Measurements from ENCODE around the gene LAMA5. TPM values are rescaled to one million over a fixed set of nuclear protein-coding genes. Genes with fewer than 3 reads are reported as not detected.
A peak's percentile ranks its signal among the peaks of the same experiment; 100 is the strongest.

The LAMA5 gene
- total and polyA plus RNA-seq, 2 donors (not counting 1 experiment from before 2014, with no cell fraction given), result 52.9 to 83.5 TPM

GRCh38 chr20:62305765-62306413 is 61.2 kb downstream of the LAMA5 start:
- peaks cover 34% of the 10 kb centered on the region for H3K79me2 ChIP-seq (ENCODE audit: control insufficient read depth, insufficient read depth, low read length)
- no peak overlapping the region for H3K9ac ChIP-seq (ENCODE audit: low read length)
- H3K4me3 ChIP-seq (ENCODE audit: control extremely low read depth in 1 of 5, extremely low read depth in 1 of 5, insufficient read depth in 1 of 5, low read depth in 2 of 5, low read length in 4 of 5), result no peak overlapping the region
- peaks cover 56% of the 10 kb centered on the region for H4K20me1 ChIP-seq (ENCODE audit: control insufficient read depth, insufficient read depth, low read length, poor library complexity, severe bottlenecking)
- H3K27ac ChIP-seq (ENCODE audit: low read length in 2 of 2), result no peak overlapping the region
- WGBS (ENCODE audit: insufficient coverage), result 92% methylated on average over 32 of the region's 33 CpGs
- TF ChIP-seq, protein P1, sequence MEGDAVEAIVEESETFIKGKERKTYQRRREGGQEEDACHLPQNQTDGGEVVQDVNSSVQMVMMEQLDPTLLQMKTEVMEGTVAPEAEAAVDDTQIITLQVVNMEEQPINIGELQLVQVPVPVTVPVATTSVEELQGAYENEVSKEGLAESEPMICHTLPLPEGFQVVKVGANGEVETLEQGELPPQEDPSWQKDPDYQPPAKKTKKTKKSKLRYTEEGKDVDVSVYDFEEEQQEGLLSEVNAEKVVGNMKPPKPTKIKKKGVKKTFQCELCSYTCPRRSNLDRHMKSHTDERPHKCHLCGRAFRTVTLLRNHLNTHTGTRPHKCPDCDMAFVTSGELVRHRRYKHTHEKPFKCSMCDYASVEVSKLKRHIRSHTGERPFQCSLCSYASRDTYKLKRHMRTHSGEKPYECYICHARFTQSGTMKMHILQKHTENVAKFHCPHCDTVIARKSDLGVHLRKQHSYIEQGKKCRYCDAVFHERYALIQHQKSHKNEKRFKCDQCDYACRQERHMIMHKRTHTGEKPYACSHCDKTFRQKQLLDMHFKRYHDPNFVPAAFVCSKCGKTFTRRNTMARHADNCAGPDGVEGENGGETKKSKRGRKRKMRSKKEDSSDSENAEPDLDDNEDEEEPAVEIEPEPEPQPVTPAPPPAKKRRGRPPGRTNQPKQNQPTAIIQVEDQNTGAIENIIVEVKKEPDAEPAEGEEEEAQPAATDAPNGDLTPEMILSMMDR (IDR thresholded peaks at IDR 0.05), result no peak
- TF ChIP-seq EZH2 (IDR thresholded peaks at IDR 0.05; ENCODE audit: borderline replicate concordance, insufficient read depth, low read depth, low read length, poor library complexity, severe bottlenecking), result no peak
- intact Hi-C loops (cut with micrococcal nuclease), result loop anchor here (10.0 kb wide), 1 partner anchor 339 kb away; the partner anchor contains the start of gene SLCO4A1
- H3K4me1 Mint-ChIP-seq, result peaks cover 23% of the 10 kb centered on the region
- H3K4me2 ChIP-seq (replicated peaks; ENCODE audit: low read depth, low read length, poor library complexity, severe bottlenecking), result peak overlapping the region; percentile 8
- H2AFZ ChIP-seq (ENCODE audit: insufficient read depth, low read depth, low read length, poor library complexity, severe bottlenecking), result no peak overlapping the region
- peaks cover 0 to 50% of the 10 kb centered on the region in 2 experiments for H3K36me3 ChIP-seq (replicated peaks in 1 of 2; ENCODE audit: control extremely low read depth in 1 of 2, control insufficient read depth in 1 of 2, extremely low read depth in 1 of 2, insufficient read depth in 2 of 2, low read length in 1 of 2)
- no peaks in the 10 kb centered on the region for H3K9me3 ChIP-seq (ENCODE audit: control extremely low read depth in 1 of 3, control insufficient read depth in 2 of 3, insufficient read depth in 1 of 3, low read length in 2 of 3)
- ChIA-PET CTCF (interaction anchor here (1.0 to 1.9 kb wide), 3 partner anchors 8 to 77 kb away, joined by 3 to 8 read pairs (median 5); no protein-coding TSS in a partner anchor), POLR2A (interaction anchor here (0.6 kb wide), 1 partner anchor 57 kb away, joined by 3 read pairs; no protein-coding TSS in a partner anchor)
- H3K27me3 Mint-ChIP-seq, result no peaks in the 10 kb centered on the region
- H3K27ac Mint-ChIP-seq, result peak overlapping the region; percentile 15
- H3K9me3 Mint-ChIP-seq (ENCODE audit: insufficient read depth), result no peaks in the 10 kb centered on the region
- DNase-seq (no peak), ATAC-seq (ENCODE audit: low read depth) (no peak)
- no peaks in the 10 kb centered on the region for H3K27me3 ChIP-seq (replicated peaks in 1 of 4; ENCODE audit: control extremely low read depth in 1 of 4, control insufficient read depth in 3 of 4, insufficient read depth in 4 of 4, low read length in 3 of 4)
- H3K4me3 Mint-ChIP-seq, result peak overlapping the region; percentile 66
- H3K4me1 ChIP-seq (ENCODE audit: control insufficient read depth in 2 of 2, insufficient read depth in 2 of 2, low read length in 2 of 2), result peaks cover 15 to 29% of the 10 kb centered on the region in 2 donors

All from B cell (primary cell).